ENCODE measurements around the gene SH3GL2. TPM values are rescaled to one million over a fixed set of nuclear protein-coding genes. Genes with fewer than 3 reads are reported as not detected.

The SH3GL2 gene
- polyA plus RNA-seq, 1 donor (not counting 4 experiments of a cell fraction or from before 2014, with no cell fraction given): not detected

DNA sequence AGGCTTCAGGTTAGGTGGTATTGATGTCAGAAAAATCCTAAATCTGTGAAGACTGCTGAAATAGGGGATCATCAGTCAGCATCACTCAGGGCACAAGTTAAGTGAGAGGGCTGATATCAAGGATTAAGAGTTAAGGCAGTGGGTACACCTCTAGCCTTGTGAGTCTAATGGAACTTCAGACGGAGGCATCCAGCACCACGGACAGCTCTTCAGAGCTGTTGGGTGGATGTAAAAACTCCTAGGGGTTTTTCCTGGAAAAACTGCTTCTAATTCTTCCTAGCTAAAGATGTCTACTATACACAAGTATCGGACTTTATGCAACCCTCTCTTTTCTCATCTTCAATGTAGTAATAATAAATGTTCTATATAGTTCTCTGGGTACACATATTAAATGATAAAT, 165.9 kb downstream of the SH3GL2 start:
- TF ChIP-seq EZH2 (IDR thresholded peaks at IDR 0.05; ENCODE audit: low read length): no peak
- TF ChIP-seq, protein P1, sequence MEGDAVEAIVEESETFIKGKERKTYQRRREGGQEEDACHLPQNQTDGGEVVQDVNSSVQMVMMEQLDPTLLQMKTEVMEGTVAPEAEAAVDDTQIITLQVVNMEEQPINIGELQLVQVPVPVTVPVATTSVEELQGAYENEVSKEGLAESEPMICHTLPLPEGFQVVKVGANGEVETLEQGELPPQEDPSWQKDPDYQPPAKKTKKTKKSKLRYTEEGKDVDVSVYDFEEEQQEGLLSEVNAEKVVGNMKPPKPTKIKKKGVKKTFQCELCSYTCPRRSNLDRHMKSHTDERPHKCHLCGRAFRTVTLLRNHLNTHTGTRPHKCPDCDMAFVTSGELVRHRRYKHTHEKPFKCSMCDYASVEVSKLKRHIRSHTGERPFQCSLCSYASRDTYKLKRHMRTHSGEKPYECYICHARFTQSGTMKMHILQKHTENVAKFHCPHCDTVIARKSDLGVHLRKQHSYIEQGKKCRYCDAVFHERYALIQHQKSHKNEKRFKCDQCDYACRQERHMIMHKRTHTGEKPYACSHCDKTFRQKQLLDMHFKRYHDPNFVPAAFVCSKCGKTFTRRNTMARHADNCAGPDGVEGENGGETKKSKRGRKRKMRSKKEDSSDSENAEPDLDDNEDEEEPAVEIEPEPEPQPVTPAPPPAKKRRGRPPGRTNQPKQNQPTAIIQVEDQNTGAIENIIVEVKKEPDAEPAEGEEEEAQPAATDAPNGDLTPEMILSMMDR (optimal IDR thresholded peaks at IDR 0.05 in 1 of 3, IDR thresholded peaks at IDR 0.05 in 1 of 3, conservative IDR thresholded peaks at IDR 0.05 in 1 of 3; ENCODE audit: extremely low read depth in 1 of 3, insufficient read depth in 2 of 3, low read length in 3 of 3): no peak
- no peak overlapping the region for H3K27ac ChIP-seq (ENCODE audit: control insufficient read depth, insufficient read depth, low read length)
- H3K9me1 ChIP-seq (ENCODE audit: control insufficient read depth, extremely low read depth, insufficient read depth, low read length): no peaks in the 10 kb centered on the region
- no peak overlapping the region for H3K4me3 ChIP-seq (ENCODE audit: control insufficient read depth in 2 of 3, extremely low read depth in 1 of 3, insufficient read depth in 2 of 3, low read depth in 1 of 3, low read length in 3 of 3)
- no peak overlapping the region for H2AFZ ChIP-seq (ENCODE audit: control insufficient read depth, low read length)
- no peaks in the 10 kb centered on the region for H3K36me3 ChIP-seq (ENCODE audit: control insufficient read depth in 2 of 2, extremely low read depth in 1 of 2, insufficient read depth in 2 of 2, low read length in 2 of 2)
- peaks cover 4% of the 10 kb centered on the region for H3K9me3 ChIP-seq (ENCODE audit: control insufficient read depth, low read depth, low read length)
- H3K4me2 ChIP-seq (ENCODE audit: control insufficient read depth, extremely low read depth, insufficient read depth, low read depth, low read length): no peak overlapping the region
- no peak for DNase-seq (ENCODE audit: low read depth, low spot score)
- no peak overlapping the region for H3K9ac ChIP-seq (ENCODE audit: control insufficient read depth, extremely low read depth, insufficient read depth, low read length)
- dilution Hi-C loops (cut with MboI; ENCODE audit: extremely low pct_ligation_motif_present, low sequenced_read_pairs): no loop called here
- H3K4me1 ChIP-seq (ENCODE audit: control insufficient read depth, extremely low read depth, insufficient read depth, low read length): no peaks in the 10 kb centered on the region
- no peak for FAIRE-seq
- no peaks in the 10 kb centered on the region for H4K20me1 ChIP-seq (ENCODE audit: control insufficient read depth, extremely low read depth, insufficient read depth, low read length)
- no peaks in the 10 kb centered on the region for H3K27me3 ChIP-seq (ENCODE audit: control insufficient read depth, extremely low read depth, insufficient read depth, low read length)
- no peaks in the 10 kb centered on the region for H3K79me2 ChIP-seq (ENCODE audit: control insufficient read depth, insufficient read depth, low read length)

DNA sequence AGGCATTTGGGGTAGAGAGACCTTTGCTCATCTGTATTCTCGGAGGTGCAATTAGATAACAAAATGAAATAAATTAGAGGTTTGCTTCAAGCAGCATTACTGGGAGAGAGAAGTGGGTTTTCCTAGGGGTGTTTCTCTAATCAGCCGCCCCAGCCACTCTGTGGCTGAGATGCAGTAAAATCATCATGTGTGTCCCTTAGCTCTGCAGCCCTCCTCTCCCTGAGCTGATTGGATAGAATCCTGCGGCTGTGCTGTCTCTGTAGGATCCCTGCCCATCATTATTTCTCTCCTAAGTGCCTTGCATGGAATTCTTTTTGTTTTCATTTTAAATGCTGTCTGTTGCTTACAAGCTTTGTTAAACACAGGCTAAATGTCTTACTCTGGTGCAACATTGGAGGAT, 171.4 kb downstream of the SH3GL2 start:
- Histone ChIP-seq H3K27ac (ENCODE audit: control insufficient read depth, insufficient read depth, low read length) (no peak overlapping the region), H3K27me3 (ENCODE audit: control insufficient read depth, extremely low read depth, insufficient read depth, low read length) (no peaks in the 10 kb centered on the region), H3K9ac (ENCODE audit: control insufficient read depth, extremely low read depth, insufficient read depth, low read length) (no peak overlapping the region), H3K36me3 (ENCODE audit: control insufficient read depth in 2 of 2, extremely low read depth in 1 of 2, insufficient read depth in 2 of 2, low read length in 2 of 2) (no peaks in the 10 kb centered on the region), H3K4me3 (ENCODE audit: control insufficient read depth in 2 of 3, extremely low read depth in 1 of 3, insufficient read depth in 2 of 3, low read depth in 1 of 3, low read length in 3 of 3) (no peak overlapping the region), H3K79me2 (ENCODE audit: control insufficient read depth, insufficient read depth, low read length) (no peaks in the 10 kb centered on the region), H3K9me3 (ENCODE audit: control insufficient read depth, low read depth, low read length) (peaks cover 3% of the 10 kb centered on the region), H2AFZ (ENCODE audit: control insufficient read depth, low read length) (no peak overlapping the region), H3K4me1 (ENCODE audit: control insufficient read depth, extremely low read depth, insufficient read depth, low read length) (no peaks in the 10 kb centered on the region), H3K4me2 (ENCODE audit: control insufficient read depth, extremely low read depth, insufficient read depth, low read depth, low read length) (no peak overlapping the region), H4K20me1 (ENCODE audit: control insufficient read depth, extremely low read depth, insufficient read depth, low read length) (no peaks in the 10 kb centered on the region), H3K9me1 (ENCODE audit: control insufficient read depth, extremely low read depth, insufficient read depth, low read length) (no peaks in the 10 kb centered on the region)
- dilution Hi-C loops (cut with MboI; ENCODE audit: extremely low pct_ligation_motif_present, low sequenced_read_pairs): no loop called here
- FAIRE-seq (no peak), DNase-seq (ENCODE audit: low read depth, low spot score) (no peak)
- TF ChIP-seq, protein P1 (optimal IDR thresholded peaks at IDR 0.05 in 1 of 3, IDR thresholded peaks at IDR 0.05 in 1 of 3, conservative IDR thresholded peaks at IDR 0.05 in 1 of 3; ENCODE audit: extremely low read depth in 1 of 3, insufficient read depth in 2 of 3, low read length in 3 of 3): no peak
- TF ChIP-seq EZH2 (IDR thresholded peaks at IDR 0.05; ENCODE audit: low read length): no peak
